Mucosa of descending colon (tissue), 3 donors: ENCODE data around the gene ZSCAN4. TPM values are rescaled to one million over a fixed set of nuclear protein-coding genes. Genes with fewer than 3 reads are reported as not detected.

Source experiments
- ATAC-seq: fragments of 200-7000 bp; cut with Tn5 transposase; one replicate; pipeline ENCODE4 v1.9.1; 2020; ENCODE audit warnings: mild to moderate bottlenecking, moderate library complexity
- DNase-seq, 3 donors: peaks; one replicate each; pipeline ENCODE4 v3.0.0-alpha.2; 2020
- H3K36me3 ChIP-seq: fragments of 200-600 bp; one replicate; pipeline ENCODE4 v1.8.0; 2021; ENCODE audit warnings: low read depth, mild to moderate bottlenecking
- H3K4me1 ChIP-seq: fragments of 200-600 bp; one replicate; pipeline ENCODE4 v1.8.0; 2021; ENCODE audit warnings: low read depth, mild to moderate bottlenecking
- H3K4me3 ChIP-seq: fragments of 200-600 bp; one replicate; pipeline ENCODE4 v1.8.0; 2021; ENCODE audit warnings: mild to moderate bottlenecking
- H3K9me3 ChIP-seq: fragments of 200-600 bp; one replicate; pipeline ENCODE4 v1.8.0; 2021; ENCODE audit warnings: mild to moderate bottlenecking
- intact Hi-C, 2 donors: fragments of 100-400 bp; cut with DNase I in 1 of 2; cut with micrococcal nuclease in 1 of 2; formaldehyde crosslinking; loops; one replicate each; pipeline versions ENCODE4 v1.11.0 to v1.11.1; 2022; cut with DNase I, micrococcal nuclease
- total RNA-seq, 3 donors: library from RNA; stranded (reverse); fragmentation: NEBNext Ultra II Directional in 2 of 3; extraction: Animal tissue kit (Norgen Biotek cat#: 25700) in 2 of 3; gene quantifications; one replicate each; pipeline versions ENCODE4 v1.2.1 to v1.2.4, GENCODE V29; 2021 to 2023
- TF ChIP-seq, protein P1 (sequence below): fragments of 200-600 bp; IDR thresholded peaks from one replicate; pipeline ENCODE4 v1.8.0; 2022; ENCODE audit warnings: antibody characterized with exemption, mild to moderate bottlenecking
- donor health status: DM: no; HTN: no; CAD: no; lungs with moderate emphysema.
- donor health status: DM: no; HTN: no; CAD: no.
- donor health status: DM: no; HTN: yes; CAD: no.

Gene ZSCAN4
- total RNA-seq, 3 donors from 2014 or later, result 0.16 TPM; not detected in 2

DNA sequence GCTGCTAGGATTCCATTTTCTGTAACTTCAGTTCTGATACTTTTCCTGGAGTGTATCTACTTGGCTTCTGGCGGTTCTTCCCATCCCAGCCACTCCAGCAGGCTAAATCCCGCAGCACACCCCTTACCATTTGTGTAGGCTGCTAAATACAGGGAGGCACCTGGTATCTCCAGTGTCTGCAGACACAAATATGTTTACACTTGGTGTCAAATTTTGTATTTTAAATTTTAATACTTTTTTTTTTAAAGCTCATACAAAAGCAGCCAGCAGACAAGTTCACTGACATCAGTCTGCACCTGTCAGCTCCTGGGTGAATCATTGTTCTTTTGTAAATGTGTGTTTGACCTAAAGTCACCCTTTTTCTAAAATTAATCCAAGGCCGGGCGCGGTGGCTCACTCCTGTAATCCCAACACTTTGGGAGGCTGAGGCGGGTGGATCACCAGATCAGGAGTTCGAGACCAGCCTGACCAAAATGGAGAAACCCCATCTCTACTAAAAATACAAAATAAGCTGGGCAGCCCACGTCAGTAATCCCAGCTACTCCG lies 3.4 kb upstream of the ZSCAN4 start:
- TF ChIP-seq, protein P1, sequence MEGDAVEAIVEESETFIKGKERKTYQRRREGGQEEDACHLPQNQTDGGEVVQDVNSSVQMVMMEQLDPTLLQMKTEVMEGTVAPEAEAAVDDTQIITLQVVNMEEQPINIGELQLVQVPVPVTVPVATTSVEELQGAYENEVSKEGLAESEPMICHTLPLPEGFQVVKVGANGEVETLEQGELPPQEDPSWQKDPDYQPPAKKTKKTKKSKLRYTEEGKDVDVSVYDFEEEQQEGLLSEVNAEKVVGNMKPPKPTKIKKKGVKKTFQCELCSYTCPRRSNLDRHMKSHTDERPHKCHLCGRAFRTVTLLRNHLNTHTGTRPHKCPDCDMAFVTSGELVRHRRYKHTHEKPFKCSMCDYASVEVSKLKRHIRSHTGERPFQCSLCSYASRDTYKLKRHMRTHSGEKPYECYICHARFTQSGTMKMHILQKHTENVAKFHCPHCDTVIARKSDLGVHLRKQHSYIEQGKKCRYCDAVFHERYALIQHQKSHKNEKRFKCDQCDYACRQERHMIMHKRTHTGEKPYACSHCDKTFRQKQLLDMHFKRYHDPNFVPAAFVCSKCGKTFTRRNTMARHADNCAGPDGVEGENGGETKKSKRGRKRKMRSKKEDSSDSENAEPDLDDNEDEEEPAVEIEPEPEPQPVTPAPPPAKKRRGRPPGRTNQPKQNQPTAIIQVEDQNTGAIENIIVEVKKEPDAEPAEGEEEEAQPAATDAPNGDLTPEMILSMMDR, result no peak
- Histone ChIP-seq H3K9me3 (no peaks in the 10 kb centered on the region), H3K4me1 (no peaks in the 10 kb centered on the region), H3K4me3 (no peak overlapping the region), H3K36me3 (no peaks in the 10 kb centered on the region)
- ATAC-seq (no peak), DNase-seq (no peak)
- intact Hi-C loops, result no loop called here

DNA sequence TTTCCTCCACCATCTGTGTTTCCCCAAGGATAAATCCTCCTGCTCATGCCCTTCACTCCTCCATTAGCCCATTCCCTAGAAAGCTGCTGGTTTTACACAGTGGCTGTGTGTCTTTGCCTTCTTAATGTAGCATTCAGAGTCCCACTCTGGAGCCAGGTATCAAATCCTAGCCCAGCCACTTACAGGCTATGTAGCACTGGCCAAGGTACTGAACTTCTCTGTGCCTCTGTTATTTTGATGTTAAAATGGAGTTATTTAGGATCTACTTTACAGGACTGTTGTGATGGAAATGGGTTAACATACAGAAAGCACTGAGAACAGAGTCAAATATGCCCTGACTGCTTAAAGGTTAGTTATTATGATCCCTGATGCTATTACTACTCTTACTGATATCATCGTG lies 1.5 kb upstream of the ZSCAN4 start:
- Histone ChIP-seq H3K36me3 (no peaks in the 10 kb centered on the region), H3K4me3 (no peak overlapping the region), H3K4me1 (no peaks in the 10 kb centered on the region), H3K9me3 (no peaks in the 10 kb centered on the region)
- DNase-seq, result no peak
- TF ChIP-seq, protein P1, result no peak
- no peak for ATAC-seq
- intact Hi-C loops, result no loop called here

DNA sequence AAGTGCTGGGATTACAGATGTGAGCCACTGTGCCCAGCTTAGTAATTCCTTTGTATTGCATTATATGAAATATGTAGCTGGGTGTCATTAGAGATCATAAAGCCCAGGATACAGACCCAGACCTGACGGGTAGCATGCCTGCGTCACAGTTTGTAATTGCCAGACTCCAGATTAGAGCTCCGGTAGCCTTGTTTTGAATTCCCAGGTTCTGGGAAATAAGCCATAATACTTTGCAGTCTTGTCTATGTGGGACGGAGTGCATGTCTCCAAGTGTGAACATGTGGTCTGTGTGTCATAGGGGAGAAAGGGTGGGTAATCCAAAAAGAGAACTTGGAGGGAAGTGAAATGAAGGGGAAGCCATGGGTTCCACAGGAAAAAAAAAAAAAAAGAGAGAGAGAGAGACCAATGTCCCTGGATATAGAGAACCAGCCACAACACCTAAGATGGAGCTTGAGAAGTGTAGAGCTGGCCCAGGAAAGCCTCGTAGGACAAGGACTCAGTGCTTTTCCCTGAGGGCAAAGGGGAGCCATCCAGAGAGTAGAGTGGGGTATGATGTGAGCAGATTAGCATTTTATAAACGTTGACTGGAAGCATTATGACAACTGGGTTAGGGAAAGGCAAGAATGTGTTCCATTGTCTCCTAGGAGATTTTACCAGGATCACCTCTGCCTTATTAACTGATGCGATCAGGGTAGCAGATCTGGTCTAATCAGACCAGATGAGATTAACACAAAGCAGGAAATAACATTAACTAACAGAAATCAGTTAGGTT lies 2.6 kb downstream of the ZSCAN4 start:
- TF ChIP-seq, protein P1, result no peak
- intact Hi-C loops, result no loop called here
- Histone ChIP-seq H3K36me3 (no peaks in the 10 kb centered on the region), H3K4me1 (no peaks in the 10 kb centered on the region), H3K4me3 (no peak overlapping the region), H3K9me3 (peaks cover 4% of the 10 kb centered on the region)
- no peak for DNase-seq
- ATAC-seq, result no peak

DNA sequence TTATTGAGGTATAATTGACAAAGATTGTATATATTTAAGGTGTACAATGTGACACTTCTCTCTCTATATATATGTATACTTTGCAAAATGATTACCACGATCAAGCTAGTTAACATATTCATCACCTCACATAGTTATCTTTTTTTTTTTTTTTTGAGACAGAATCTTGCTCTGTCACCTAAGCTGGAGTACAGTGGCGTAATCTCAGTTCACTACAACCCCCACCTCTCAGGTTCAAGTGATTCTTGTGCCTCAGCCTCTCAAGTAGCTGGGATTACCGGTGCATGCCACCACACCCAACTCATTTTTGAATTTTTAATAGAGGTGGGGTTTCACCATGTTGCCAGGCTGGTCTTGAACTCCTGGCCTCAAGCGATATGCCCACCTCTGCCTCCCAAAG lies 3.7 kb downstream of the ZSCAN4 start:
- no peaks in the 10 kb centered on the region for H3K4me1 ChIP-seq
- ATAC-seq, result no peak
- intact Hi-C loops, result no loop called here
- H3K9me3 ChIP-seq, result peaks cover 7% of the 10 kb centered on the region
- no peaks in the 10 kb centered on the region for H3K36me3 ChIP-seq
- TF ChIP-seq, protein P1, result no peak
- H3K4me3 ChIP-seq, result no peak overlapping the region
- DNase-seq, result no peak

DNA sequence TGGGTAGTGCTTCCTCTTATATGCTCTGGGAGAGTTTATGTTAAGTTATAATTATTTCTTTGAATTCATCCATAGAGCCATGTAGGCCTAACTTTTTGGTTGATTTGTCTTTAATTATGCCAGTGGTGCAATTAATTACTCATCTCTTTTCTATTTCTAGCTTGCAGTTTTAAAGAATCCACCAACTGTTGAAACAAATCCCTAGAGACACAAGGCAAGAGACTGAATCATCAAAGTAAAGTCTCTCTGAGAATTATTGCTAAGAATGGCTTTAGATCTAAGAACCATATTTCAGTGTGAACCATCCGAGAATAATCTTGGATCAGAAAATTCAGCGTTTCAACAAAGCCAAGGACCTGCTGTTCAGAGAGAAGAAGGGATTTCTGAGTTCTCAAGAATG lies 7.1 kb downstream of the ZSCAN4 start:
- no peak for DNase-seq
- Histone ChIP-seq H3K4me1 (no peaks in the 10 kb centered on the region), H3K4me3 (no peak overlapping the region), H3K36me3 (no peaks in the 10 kb centered on the region), H3K9me3 (peaks cover 10% of the 10 kb centered on the region)
- ATAC-seq, result no peak
- intact Hi-C loops, result no loop called here
- TF ChIP-seq, protein P1, result no peak
